DMS153 (cell line): ENCODE measurements around the gene CLTA.
"Not testable (repeated sequence)": the region's sequence is repeated elsewhere in the genome, so short reads cannot be mapped to it uniquely, and the experiment has no call there.

Experiments
- DNase-seq: peaks from one replicate; lab custom pipeline; 2025; lab: John Stamatoyannopoulos, UW

The CLTA gene

GRCh38 chr9:36191290-36191645, 547 bp downstream of the CLTA start:
- DNase-seq, result no peak

DNA sequence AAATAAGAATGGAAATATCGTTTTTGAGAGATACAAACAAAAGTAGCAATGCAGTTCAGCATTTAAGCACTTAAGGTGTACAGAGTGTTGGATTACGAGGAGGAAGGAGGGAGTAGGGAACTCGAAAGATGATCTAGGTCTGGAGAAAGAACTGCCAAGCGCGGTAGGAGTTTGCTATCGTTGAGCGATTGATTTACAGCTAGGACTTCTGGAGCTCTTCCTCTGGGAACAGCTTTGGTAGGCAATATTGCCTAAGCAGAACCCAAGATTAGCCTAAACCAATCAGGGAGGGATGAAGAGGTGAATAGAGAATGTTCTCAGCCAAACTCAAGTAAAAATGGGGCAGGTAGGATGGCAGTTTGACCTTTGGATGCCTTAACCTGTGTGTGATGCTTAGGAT, 965 bp downstream of the CLTA start:
- no peak for DNase-seq

GRCh38 chr9:36192196-36192595, 1.5 kb downstream of the CLTA start:
- DNase-seq, result no peak

GRCh38 chr9:36193023-36193422, 2.3 kb downstream of the CLTA start:
- DNase-seq, result no peak

DNA sequence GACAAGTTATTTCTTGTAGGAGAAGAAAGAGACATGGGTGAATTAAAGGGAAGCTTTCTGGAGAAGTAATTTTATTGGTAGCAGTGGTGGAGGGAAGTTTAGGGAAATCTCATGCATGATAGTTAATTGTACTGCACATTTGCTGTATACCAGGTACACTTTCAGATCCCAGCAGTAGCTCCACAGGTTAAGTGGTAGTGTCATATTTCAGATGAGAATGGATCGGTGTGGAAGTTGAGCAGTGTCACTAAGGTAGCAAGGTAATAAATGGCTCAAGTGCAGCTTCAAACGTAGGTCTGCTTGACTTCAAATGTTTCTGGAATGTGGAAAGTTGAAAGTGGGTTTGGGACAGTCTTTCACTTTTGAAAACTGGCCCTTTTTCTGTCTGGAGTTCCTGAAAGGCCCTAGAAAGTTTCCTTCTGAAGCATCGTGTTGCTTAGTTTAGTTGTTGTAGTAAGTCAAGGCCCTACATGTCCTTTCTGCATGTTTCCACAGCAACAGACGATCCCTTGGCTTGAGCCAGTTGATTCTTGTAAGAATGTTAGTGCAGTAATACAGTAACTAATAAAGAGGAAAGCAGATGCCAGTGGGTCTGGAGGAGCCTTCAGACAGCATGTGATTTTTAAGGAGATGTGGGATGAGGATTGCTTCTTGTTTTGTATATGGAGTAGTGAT, 3.7 kb downstream of the CLTA start:
- DNase-seq, result no peak

DNA sequence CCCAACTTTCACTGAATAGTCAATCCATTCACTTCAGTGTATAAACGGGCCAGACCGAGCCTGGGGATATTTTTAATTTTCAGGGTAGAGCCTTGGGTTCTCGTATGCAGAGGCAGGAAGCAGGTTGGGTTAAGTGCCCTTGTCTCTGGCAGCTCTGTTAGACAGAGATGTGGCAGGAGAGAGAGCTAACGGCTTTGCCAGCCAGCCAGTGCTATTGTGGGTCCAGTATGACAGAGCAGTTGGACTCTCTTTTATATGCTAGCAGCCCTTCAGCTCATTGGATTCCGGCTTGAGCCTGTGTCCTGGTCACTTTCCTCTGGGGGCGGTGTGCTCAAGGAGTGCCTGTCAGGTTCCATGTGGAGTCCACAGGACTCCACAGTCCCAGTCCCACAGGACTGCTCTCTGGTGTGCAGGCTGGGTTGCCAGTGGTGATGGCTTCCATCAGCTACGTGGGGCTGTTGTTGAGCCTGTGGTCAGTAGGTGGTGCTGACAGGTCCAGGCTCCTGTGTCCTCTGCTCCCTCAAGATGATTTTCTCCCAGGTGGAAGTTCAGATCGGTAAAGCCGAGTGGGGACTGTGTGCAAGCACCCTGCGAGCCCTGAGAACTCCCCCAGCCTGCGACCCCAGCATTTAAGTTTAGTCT, 14.3 kb downstream of the CLTA start:
- no peak for DNase-seq

DNA sequence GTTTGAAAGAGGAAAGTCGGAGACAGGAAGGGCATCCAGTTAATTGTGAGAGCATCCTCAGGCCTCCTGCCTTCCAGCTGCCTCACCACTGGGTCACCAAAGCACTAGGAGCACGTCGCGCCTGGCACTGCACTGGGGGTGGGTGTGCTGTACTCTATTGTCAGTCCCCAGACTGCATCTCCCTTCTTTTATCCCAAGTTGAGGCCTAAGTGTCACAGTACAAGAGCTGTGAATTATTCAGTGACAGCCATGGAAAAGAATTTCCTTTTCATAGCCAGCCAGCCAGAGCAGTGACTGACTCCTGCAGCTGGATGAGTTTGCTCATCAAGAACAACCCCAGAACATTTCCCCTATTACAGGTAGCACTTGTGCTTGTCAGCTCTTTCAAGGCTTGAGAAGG, 16.3 kb downstream of the CLTA start:
- no peak for DNase-seq

GRCh38 chr9:36207546-36208012, 16.9 kb downstream of the CLTA start:
- no peak for DNase-seq

DNA sequence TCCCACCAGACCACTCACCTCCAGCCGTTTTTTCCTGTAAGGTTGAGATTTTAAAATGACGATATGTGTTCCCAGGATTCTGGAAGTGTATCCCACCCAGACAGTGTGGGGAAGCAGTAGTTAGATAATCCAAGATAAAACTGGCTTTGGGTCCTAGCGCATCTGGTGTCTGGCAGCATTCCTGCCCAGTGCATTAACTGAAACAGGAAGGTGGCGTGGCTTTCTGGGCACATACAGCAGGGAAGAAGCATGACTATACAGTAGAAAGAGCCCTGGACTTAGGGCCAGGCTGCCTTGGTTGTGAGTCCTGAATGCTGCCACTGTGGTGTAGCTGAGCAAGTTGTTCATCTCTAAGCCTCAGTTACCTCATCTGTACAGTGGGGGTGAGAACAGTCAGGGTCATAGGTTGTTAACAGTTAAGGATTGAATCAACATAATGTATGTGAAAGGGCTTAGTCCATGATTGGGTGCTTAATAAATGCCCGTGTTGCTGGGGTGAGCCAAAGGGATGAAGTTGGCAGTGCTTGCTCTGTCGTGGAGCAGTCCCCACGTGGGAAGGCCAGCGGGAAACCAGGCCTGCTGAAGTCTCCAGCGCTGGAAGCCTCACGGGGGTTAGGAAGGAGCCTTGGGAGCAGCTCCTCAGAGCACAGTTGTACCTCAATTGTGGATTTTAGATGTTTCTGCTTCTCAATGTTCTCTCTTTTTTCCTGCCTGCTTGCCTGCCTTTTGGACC, 18.0 kb downstream of the CLTA start:
- no peak for DNase-seq

GRCh38 chr9:36210722-36211121, 20.0 kb downstream of the CLTA start:
- DNase-seq, result no peak

- no peak for DNase-seq
These were observed 20.8 kb downstream of the CLTA start for GRCh38 chr9:36211510-36211909.

DNA sequence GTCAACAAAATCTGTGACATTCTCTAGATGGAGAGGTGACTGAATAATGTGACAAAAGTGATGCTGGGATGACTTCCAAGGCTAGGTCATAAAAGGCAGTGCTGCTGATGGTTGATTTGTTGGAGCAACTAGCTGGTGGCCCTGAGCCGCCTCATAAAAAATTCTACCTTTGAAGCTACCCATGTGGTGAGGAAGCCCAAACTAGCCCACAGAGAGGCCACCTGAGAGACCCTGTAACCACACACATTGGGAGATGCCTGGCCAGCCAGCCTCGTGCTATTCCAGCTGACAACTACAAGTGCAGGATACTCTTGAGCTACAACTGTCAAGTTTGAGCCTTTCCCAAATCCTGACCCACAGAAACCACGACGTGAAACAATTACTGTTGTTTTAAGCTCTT, 22.7 kb downstream of the CLTA start:
- no peak for DNase-seq

- no peak for DNase-seq
These were observed 23.3 kb downstream of the CLTA start for GRCh38 chr9:36213989-36214388.

DNA sequence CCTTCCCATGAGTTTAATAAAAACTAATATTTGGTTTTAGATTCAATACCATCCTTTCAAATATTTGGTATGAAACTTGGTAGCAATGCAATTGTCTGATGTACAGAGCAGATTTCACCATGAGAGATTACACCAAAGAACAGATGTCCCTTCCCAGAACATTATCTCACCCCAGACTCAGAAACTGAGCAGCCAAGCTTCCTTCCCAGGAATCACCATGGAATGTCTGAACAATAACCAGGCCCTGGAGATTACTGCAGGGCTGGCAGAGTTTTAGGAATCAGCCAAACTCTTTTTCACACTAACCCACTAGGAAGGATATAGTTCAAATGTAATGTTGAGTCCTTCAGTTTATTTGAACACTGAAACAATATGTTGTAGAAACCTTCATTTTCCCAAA, 23.9 kb downstream of the CLTA start:
- DNase-seq, result no peak

GRCh38 chr9:36217256-36217968, 26.7 kb downstream of the CLTA start:
- DNase-seq, result no peak

- no peak for DNase-seq
These were observed 27.3 kb downstream of the CLTA start for GRCh38 chr9:36218011-36218410.

DNA sequence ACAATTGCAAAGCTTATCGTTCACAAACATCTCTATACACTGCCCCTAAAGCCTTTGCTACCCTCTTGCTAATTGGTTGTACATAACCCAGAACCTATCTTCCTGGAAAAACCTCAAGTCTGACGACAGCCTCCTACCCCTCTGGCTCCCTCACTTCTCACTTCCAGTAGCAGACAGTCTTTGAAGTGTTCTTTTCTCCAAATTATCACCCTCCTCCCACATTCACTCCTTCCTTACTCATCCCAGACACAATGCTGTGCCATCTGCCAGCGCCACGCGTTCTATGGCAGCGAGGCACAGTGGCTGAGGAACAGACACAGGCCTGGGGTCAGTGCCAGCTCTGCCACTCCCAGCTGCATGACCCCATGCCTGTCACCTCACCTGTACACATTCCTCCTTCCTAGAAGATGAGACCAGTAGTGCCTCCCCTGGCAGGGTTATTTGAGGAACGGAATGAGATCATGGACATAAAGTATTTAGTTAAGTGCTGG, 27.7 kb downstream of the CLTA start:
- no peak for DNase-seq

DNA sequence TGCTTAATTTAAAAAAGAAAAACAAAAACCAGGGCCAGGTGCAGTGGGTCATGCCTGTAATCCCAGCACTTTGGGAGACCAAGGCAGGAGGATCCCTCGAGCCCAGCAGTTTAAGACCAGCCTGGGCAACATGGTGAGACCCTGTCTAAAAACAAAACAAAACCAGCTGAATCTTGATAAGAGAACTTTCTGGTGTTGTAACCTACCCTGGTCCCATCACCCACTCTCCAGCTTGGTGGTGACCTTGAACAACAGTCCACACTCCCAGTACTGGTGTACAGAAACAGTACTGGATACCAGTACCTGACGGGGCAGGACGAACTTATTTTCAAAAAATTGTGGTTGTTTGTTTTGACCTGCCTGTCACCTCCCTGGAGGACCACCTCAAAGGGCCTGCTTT, 30.9 kb downstream of the CLTA start:
- no peak for DNase-seq

GRCh38 chr9:36222449-36222848, 31.7 kb downstream of the CLTA start:
- DNase-seq, result no peak

GRCh38 chr9:36237230-36237629, 46.5 kb downstream of the CLTA start:
- no peak for DNase-seq

- DNase-seq, result not testable (repeated sequence)
These were observed 48.5 kb downstream of the CLTA start for GRCh38 chr9:36239205-36239604.

- not testable (repeated sequence) for DNase-seq
These were observed 49.0 kb downstream of the CLTA start for GRCh38 chr9:36239675-36240074.

DNA sequence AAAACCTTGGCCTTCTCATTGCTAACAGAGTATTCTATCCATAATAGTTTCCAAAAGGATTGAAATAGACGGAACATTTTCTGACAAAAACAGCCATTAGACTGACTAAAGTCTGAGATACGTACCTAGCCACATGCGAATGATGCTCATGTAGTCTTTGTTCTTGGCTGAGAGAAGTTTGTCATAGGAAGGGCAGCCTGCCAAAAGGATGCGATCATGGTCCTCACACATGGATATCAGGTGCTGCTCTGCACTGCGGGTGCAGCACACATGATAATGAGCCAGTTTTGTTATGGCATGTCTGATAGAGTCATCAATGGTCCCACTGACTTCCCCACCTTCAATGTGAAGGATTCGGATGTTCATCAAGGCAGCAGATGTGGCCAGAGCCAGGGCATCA, 55.2 kb downstream of the CLTA start:
- DNase-seq, result no peak
